OCI-LY1 (cell line): ENCODE data around the gene GADD45B.
"Not testable (repeated sequence)": the region's sequence is repeated elsewhere in the genome, so short reads cannot be mapped to it uniquely, and the experiment has no call there.

Source experiments
- H2AFZ ChIP-seq: fragments of 200-600 bp; sonication (generic), shearing (Covaris generic); 2 replicates; pipeline ENCODE4 v1.6.0; 2014; ENCODE audit warnings: antibody characterized with exemption, mild to moderate bottlenecking, low read length
- H3F3A ChIP-seq: fragments of 200-600 bp; sonication (generic), shearing (Covaris generic); 2 replicates; pipeline ENCODE4 v1.6.0; 2014; ENCODE audit warnings: mild to moderate bottlenecking, antibody characterized with exemption, low read length, moderate library complexity; ENCODE audit not compliant: insufficient read depth
- H3K27ac ChIP-seq: fragments of 200-600 bp; sonication (generic); 2 replicates; pipeline ENCODE4 v1.5.1; 2014; ENCODE audit warnings: low read length, mixed run types, mild to moderate bottlenecking, low read depth; ENCODE audit not compliant: poor library complexity, severe bottlenecking
- H3K27me3 ChIP-seq: fragments of 200-600 bp; sonication (generic); 2 replicates; pipeline ENCODE4 v1.6.0; 2014; ENCODE audit warnings: antibody characterized with exemption, mild to moderate bottlenecking, low read length, moderate library complexity; ENCODE audit not compliant: insufficient read depth
- H3K36me3 ChIP-seq: fragments of 200-600 bp; sonication (generic); 2 replicates; pipeline ENCODE4 v1.6.1; 2014; ENCODE audit warnings: mild to moderate bottlenecking, antibody characterized with exemption, low read length, moderate library complexity, mixed read lengths; ENCODE audit not compliant: insufficient read depth
- H3K4me1 ChIP-seq: fragments of 200-600 bp; sonication (generic); 2 replicates; pipeline ENCODE4 v1.5.1; 2014; ENCODE audit warnings: mild to moderate bottlenecking, low read length, moderate library complexity; ENCODE audit not compliant: insufficient read depth, severe bottlenecking
- H3K4me2 ChIP-seq: fragments of 200-600 bp; sonication (generic), shearing (Covaris generic); 2 replicates; pipeline ENCODE4 v1.6.1; 2014; ENCODE audit warnings: low read length
- H3K4me3 ChIP-seq: fragments of 200-600 bp; sonication (generic); 2 replicates; pipeline ENCODE4 v1.5.1; 2014; ENCODE audit warnings: low read length, low read depth, mild to moderate bottlenecking, mixed read lengths; ENCODE audit not compliant: poor library complexity, severe bottlenecking
- H3K79me2 ChIP-seq: fragments of 200-600 bp; shearing (Covaris generic); 2 replicates; pipeline ENCODE4 v1.6.1; 2016; ENCODE audit warnings: mixed run types, low read length, mixed read lengths; ENCODE audit not compliant: insufficient read depth
- H3K9ac ChIP-seq: fragments of 200-600 bp; sonication (generic), shearing (Covaris generic); 2 replicates; pipeline ENCODE4 v1.6.1; 2014; ENCODE audit warnings: mild to moderate bottlenecking, low read length, mixed read lengths
- H3K9me2 ChIP-seq: fragments of 200-600 bp; sonication (generic), shearing (Covaris generic); 2 replicates; pipeline ENCODE4 v1.6.1; 2014; ENCODE audit warnings: low read depth, mild to moderate bottlenecking, low read length, mixed read lengths
- H3K9me3 ChIP-seq: fragments of 200-600 bp; shearing (Covaris generic); 2 replicates; pipeline ENCODE4 v1.6.1; 2014; ENCODE audit warnings: low read length, mixed read lengths
- H4K20me1 ChIP-seq: fragments of 200-600 bp; sonication (generic), shearing (Covaris generic); 2 replicates; pipeline ENCODE4 v1.6.0; 2016; ENCODE audit warnings: mild to moderate bottlenecking, low read length; ENCODE audit not compliant: insufficient read depth
- CTCF ChIP-seq: fragments of 200-600 bp; sonication (generic), shearing (Covaris generic); IDR thresholded peaks from 2 replicates; pipeline ENCODE4 v1.5.1; 2017; ENCODE audit warnings: mild to moderate bottlenecking, antibody characterized with exemption, low read length, moderate library complexity, mixed read lengths
- EZH2 ChIP-seq: fragments of 200-600 bp; sonication (generic), shearing (Covaris generic); IDR thresholded peaks from 2 replicates; pipeline ENCODE4 v1.8.0; 2017; ENCODE audit warnings: borderline replicate concordance, mixed run types, mild to moderate bottlenecking, antibody characterized with exemption, low read length, moderate library complexity, mixed read lengths

The GADD45B gene

GRCh38 chr19:2517881-2518601 is 42.1 kb downstream of the GADD45B start:
- H3F3A ChIP-seq = no peaks in the 10 kb centered on the region

GRCh38 chr19:2518856-2519255 is 42.9 kb downstream of the GADD45B start:
- H3K9me3 ChIP-seq, H3K4me3 ChIP-seq, H3K79me2 ChIP-seq, H3K36me3 ChIP-seq, H4K20me1 ChIP-seq, H3F3A ChIP-seq, H3K27me3 ChIP-seq, H3K27ac ChIP-seq, H3K4me1 ChIP-seq, H3K9me2 ChIP-seq, H2AFZ ChIP-seq, H3K4me2 ChIP-seq, H3K9ac ChIP-seq: not testable (repeated sequence)

More at GRCh38 chr19:2517881-2518601, 42.1 kb downstream of the GADD45B start:
- Histone ChIP-seq H3K4me2 (no peak overlapping the region), H3K9me2 (no peaks in the 10 kb centered on the region), H3K27me3 (no peaks in the 10 kb centered on the region; the same call in 1 of the 2 replicates), H3K27ac (no peak overlapping the region), H3K9ac (no peak overlapping the region), H3K4me3 (no peak overlapping the region), H3K79me2 (no peaks in the 10 kb centered on the region), H3K9me3 (no peaks in the 10 kb centered on the region), H3K4me1 (no peaks in the 10 kb centered on the region), H4K20me1 (no peaks in the 10 kb centered on the region), H3K36me3 (no peaks in the 10 kb centered on the region), H2AFZ (no peak overlapping the region)
- TF ChIP-seq EZH2 (no peak), CTCF (no peak)

DNA sequence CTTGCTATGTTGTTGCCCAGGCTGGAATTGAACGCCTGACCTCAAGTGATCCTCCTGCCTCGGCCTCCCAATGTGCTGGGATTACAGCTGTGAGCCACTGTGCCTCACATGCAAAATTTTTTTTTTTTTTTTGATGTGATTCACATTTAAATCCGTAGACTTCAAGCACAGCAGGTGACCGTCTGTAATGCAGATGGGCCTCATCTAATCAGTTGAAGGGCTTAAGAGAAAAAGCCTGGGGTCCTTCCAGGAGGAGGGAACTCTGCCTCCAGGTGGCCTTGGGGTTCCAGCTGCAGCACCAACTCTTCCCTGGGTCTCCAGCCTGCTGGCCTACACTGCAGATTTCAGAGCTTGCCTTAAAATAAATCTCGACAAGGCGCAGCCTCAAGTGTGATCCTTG is 43.6 kb downstream of the GADD45B start:
- Histone ChIP-seq H3K36me3 (no peaks in the 10 kb centered on the region), H3K9me2 (no peaks in the 10 kb centered on the region), H3K4me2 (no peak overlapping the region), H3K27ac (no peak overlapping the region), H2AFZ (no peak overlapping the region), H4K20me1 (no peaks in the 10 kb centered on the region), H3K79me2 (no peaks in the 10 kb centered on the region), H3K27me3 (peaks cover 9% of the 10 kb centered on the region; the same call in 1 of the 2 replicates), H3K4me3 (no peak overlapping the region), H3F3A (no peaks in the 10 kb centered on the region), H3K9me3 (no peaks in the 10 kb centered on the region), H3K4me1 (no peaks in the 10 kb centered on the region), H3K9ac (no peak overlapping the region)
- TF ChIP-seq CTCF (no peak), EZH2 (no peak)

GRCh38 chr19:2523630-2524311 is 47.8 kb downstream of the GADD45B start:
- Histone ChIP-seq H3K9me3 (no peaks in the 10 kb centered on the region), H3K36me3 (no peaks in the 10 kb centered on the region), H3K9ac (no peak overlapping the region), H3K27ac (no peak overlapping the region), H2AFZ (no peak overlapping the region), H3F3A (no peaks in the 10 kb centered on the region), H4K20me1 (no peaks in the 10 kb centered on the region), H3K4me1 (no peaks in the 10 kb centered on the region), H3K79me2 (no peaks in the 10 kb centered on the region), H3K4me3 (no peak overlapping the region), H3K4me2 (no peak overlapping the region), H3K27me3 (peaks cover 15% of the 10 kb centered on the region; the same call in 1 of the 2 replicates), H3K9me2 (no peaks in the 10 kb centered on the region)
- no peak for TF ChIP-seq CTCF
- TF ChIP-seq EZH2 = no peak
